Astrocyte of the spinal cord (primary cell): ENCODE results near the gene OR2AJ1.
A peak's percentile ranks its signal among the peaks of the same experiment; 100 is the strongest.
"Not testable (repeated sequence)": the region's sequence is repeated elsewhere in the genome, so short reads cannot be mapped to it uniquely, and the experiment has no call there.

Experiments
- DNase-seq: peaks from one replicate; pipeline ENCODE4 v3.0.0; 2011; ENCODE audit warnings: low read depth, low spot score
- H3K4me3 ChIP-seq: 2 replicates; pipeline ENCODE4 v1.5.1; 2011; ENCODE audit warnings: low read depth, mild to moderate bottlenecking, low read length, moderate library complexity
- in situ Hi-C: cut with HindIII; loops from 2 replicates; pipeline ENCODE4 v1.10.0; 2017; ENCODE audit warnings: low sequenced_read_pairs
- TF ChIP-seq, protein P1 (sequence below): IDR thresholded peaks from 2 replicates; pipeline ENCODE4 v1.5.1; 2012; ENCODE audit warnings: low read depth, mild to moderate bottlenecking, low read length, inconsistent platforms

OR2AJ1 gene

DNA sequence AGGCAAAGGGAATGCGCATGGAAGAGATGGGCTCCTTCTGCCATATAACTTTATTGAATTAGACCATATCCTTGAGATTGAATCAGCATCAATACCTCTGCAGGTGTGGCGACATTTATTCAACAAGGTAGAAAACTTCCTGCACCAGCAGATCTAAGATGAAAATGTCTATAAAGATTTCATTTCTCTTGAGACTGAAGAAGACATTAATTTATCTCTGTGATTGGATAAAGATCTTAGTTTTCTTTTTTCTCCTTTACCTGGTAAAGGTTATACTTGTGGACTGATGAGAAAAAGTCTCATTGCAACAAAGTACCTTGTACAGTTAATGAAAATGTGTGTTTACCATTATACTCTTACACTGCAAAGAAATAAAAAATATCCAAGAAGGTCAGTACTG is 4.7 kb upstream of the OR2AJ1 start, which contains the start of gene OR2T8:
OR2T8 (plus strand) TSS at position 301 of the 400 bp plus-strand sequence. CDS start 766 bp downstream, outside the sequence.
- TF ChIP-seq, protein P1, sequence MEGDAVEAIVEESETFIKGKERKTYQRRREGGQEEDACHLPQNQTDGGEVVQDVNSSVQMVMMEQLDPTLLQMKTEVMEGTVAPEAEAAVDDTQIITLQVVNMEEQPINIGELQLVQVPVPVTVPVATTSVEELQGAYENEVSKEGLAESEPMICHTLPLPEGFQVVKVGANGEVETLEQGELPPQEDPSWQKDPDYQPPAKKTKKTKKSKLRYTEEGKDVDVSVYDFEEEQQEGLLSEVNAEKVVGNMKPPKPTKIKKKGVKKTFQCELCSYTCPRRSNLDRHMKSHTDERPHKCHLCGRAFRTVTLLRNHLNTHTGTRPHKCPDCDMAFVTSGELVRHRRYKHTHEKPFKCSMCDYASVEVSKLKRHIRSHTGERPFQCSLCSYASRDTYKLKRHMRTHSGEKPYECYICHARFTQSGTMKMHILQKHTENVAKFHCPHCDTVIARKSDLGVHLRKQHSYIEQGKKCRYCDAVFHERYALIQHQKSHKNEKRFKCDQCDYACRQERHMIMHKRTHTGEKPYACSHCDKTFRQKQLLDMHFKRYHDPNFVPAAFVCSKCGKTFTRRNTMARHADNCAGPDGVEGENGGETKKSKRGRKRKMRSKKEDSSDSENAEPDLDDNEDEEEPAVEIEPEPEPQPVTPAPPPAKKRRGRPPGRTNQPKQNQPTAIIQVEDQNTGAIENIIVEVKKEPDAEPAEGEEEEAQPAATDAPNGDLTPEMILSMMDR, result no peak
- in situ Hi-C loops, result no loop called here
- H3K4me3 ChIP-seq, result no peak within 1 kb of the TSS
- no peak for DNase-seq

DNA sequence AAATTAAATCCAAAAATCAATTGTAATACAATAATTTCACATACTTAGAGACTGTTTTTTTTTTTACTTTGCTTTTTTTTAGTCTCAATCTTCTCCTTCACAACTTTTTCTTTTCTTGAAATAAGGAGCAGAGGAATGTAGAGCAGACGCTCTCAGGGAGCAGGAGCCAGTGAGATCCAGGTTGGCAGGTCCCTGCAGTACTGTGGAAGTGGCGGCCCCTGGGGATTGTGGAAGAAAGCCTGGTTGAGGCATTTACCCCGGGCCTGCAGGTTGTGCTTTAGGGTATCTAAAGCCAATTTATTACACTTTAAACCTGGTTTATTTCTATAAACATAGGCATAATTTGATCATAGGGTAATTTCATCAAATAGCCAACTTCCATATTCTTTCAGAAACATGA is 748 bp upstream of the OR2AJ1 start:
- no peak overlapping the region for H3K4me3 ChIP-seq
- DNase-seq, result no peak
- in situ Hi-C loops, result no loop called here
- TF ChIP-seq, protein P1, result no peak

DNA sequence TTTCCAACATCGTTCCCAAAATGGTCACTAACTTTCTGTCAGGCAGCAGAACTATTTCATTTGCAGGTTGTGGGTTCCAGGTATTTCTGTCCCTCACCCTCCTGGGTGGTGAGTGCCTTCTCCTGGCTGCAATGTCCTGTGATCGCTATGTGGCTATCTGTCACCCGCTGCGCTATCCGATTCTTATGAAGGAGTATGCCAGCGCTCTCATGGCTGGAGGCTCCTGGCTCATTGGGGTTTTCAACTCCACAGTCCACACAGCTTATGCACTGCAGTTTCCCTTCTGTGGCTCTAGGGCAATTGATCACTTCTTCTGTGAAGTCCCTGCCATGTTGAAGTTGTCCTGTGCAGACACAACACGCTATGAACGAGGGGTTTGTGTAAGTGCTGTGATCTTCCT is 9.3 kb downstream of the OR2AJ1 start:
- TF ChIP-seq, protein P1, result no peak
- DNase-seq, result no peak
- in situ Hi-C loops, result no loop called here
- no peak overlapping the region for H3K4me3 ChIP-seq

DNA sequence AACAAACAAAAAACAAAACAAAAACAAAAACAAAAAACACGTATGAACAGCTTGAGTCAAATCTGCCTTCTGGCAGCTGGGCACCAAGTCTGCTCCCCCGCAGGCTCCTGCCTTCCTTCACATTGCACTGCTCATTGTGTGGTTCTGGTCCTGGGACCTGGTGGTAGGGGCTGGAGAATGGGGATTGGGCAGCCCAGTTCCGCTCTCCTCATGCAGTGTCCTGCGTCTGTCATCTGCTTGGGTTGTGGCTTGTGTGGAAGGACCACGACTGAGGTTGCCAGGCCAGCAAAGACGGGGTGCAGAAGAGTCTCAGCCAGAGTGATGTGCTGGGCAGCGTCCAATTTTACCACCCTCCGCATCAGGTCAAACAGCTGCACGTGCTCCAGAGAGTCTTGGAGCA is 11.1 kb downstream of the OR2AJ1 start:
- no peak overlapping the region for H3K4me3 ChIP-seq
- TF ChIP-seq, protein P1, result no peak
- no peak for DNase-seq
- in situ Hi-C loops, result no loop called here

DNA sequence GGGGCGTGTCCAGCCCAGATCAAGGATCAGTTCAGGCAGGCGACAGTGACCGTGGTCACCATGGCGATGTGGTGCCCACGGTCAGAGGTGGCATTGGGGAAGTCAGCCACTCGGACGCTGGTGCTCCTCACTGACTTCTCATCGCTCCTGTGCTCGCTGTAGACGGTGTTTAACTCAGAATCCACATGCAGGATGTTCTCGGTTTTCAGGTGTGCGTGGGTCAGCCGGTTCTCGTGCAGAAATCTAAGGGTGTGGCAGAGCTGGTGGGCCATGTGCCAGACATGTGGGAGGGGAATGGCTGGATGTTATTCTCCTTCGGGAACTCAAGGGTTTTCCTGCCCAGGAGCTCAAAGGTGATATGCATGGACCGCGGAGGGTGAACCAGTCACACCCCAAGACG is 11.7 kb downstream of the OR2AJ1 start:
- H3K4me3 ChIP-seq, result no peak overlapping the region
- TF ChIP-seq, protein P1, result no peak
- DNase-seq, result no peak
- in situ Hi-C loops, result no loop called here

DNA sequence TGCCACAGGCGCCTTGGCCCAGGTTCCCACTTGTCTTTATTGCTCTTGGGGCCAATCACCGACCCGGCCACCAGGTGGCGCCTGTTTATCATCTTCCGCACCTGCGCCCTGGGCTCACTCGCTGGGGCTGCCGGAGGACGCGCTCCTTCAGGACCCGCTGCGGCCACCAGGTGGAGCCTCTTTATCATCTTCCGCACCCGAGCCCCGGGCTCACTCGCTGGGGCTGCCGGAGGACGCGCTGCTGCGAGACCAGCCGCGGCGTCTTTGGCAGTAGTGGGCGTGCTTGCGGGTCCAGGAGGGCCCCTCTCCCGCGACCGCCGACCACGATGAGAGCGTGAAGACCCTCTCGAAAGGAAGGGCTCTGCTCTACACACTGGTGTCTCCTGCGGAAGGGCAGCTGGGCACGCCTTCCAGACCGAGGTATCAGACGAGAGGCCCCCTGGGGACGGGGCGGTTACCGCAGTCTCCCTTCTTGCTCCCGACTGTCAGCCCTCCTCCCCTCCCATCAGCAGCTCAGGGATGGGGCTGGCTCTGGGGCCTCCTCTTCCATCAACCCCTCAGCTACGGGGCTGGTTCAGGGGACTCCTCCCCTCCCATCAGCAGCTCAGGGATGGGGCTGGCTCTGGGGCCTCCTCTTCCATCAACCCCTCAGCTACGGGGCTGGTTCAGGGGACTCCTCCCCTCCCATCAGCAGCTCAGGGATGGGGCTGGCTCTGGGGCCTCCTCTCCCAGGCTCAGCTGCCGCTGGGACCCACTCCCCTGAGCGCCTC is 12.5 kb downstream of the OR2AJ1 start:
- TF ChIP-seq, protein P1, result peak; percentile 79
- DNase-seq, result peak; percentile 72
- peak overlapping the region; percentile 43 for H3K4me3 ChIP-seq
- in situ Hi-C loops, result not testable (repeated sequence)
